ENCODE measurements around the gene IL16.

DNA sequence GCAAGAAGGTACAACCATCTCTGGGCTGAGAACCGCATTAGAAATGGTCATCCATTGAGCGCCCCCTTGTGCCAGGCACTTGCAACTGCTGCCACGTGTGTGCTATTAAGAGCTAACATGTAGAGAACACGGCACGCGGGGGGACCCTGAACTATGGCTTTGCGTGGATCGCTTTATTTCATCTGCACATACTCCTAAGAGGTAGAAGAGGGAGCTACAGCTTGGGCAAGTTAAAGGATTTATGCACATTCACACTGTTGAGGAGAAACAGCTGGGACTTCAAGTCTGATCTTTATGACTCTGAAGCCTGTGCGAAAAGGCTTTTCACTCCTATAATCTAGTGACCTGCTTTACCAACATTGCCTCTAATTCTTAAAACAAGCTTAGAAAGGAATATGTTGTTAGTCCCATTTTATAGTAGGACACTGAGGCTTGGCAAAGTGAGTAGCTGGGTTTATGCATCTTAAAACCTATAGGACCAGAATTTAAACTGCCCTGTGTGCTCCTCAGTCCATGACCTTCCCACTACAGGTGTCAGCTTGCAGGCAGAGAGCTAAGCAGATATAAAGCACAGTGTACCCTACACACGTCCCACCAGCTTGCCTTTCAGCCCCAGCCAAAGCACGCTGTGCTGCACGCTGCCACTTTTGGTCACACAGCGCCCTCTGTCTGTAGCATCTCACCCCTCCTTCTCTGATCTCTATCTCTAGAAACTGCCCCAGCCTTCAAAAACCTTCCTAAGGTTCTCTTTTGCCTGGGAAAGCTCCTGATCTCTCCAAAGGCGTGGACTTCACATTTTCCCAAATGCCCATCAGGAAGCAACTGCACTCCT lies 69.5 kb downstream of the IL16 start:
- TF ChIP-seq CTCF (IDR thresholded peaks at IDR 0.05) (peak; percentile 88), EZH2 (IDR thresholded peaks at IDR 0.05; ENCODE audit: borderline replicate concordance, insufficient read depth, low read depth, low read length, poor library complexity, severe bottlenecking) (no peak)
